Prostate gland (tissue), 2 donors: ENCODE data around the gene DNLZ. TPM values are rescaled to one million over a fixed set of nuclear protein-coding genes. Genes with fewer than 3 reads are reported as not detected.
A peak's percentile ranks its signal among the peaks of the same experiment; 100 is the strongest.
"Not testable (repeated sequence)": the region's sequence is repeated elsewhere in the genome, so short reads cannot be mapped to it uniquely, and the experiment has no call there.

Source experiments
- DNase-seq: peaks from one replicate; pipeline ENCODE4 v3.0.0-alpha.2; 2019; ENCODE audit warnings: low spot score
- H3K27ac ChIP-seq, 2 donors: fragments of 200-600 bp; sonication (generic); 2 replicates each; pipeline ENCODE4 v1.5.1; 2017 to 2019
- H3K27me3 ChIP-seq: fragments of 200-600 bp; sonication (generic); replicated peaks from 2 replicates; pipeline ENCODE4 v1.5.1; 2019; ENCODE audit not compliant: insufficient read depth
- H3K36me3 ChIP-seq, 2 donors: fragments of 200-600 bp; sonication (generic); 1 replicate in 1 of 2; 2 replicates in 1 of 2; pipeline versions ENCODE4 v1.5.1 to v1.8.1; 2017 to 2019
- H3K4me1 ChIP-seq: fragments of 200-600 bp; sonication (generic); replicated peaks from 2 replicates; pipeline ENCODE4 v1.5.1; 2019
- H3K4me3 ChIP-seq, 2 donors: fragments of 200-600 bp; sonication (generic); 2 replicates each; pipeline ENCODE4 v1.5.1; 2017 to 2019
- H3K9me3 ChIP-seq: fragments of 200-600 bp; sonication (generic); 2 replicates; pipeline ENCODE4 v1.5.1; 2017
- CTCF ChIP-seq, 4 experiments: fragments of 200-600 bp in 2 of 4; fragments of 450-650 bp in 2 of 4; sonication (generic) in 2 of 4; IDR thresholded peaks; 1 replicate in 3 of 4; 2 replicates in 1 of 4; pipeline ENCODE4 v1.5.1; 2016 to 2019; ENCODE audit warnings: antibody characterized with exemption in 4 of 4, mild to moderate bottlenecking in 2 of 4, moderate library complexity in 2 of 4
- POLR2A ChIP-seq: fragments of 450-650 bp; IDR thresholded peaks from one replicate; pipeline ENCODE4 v1.6.1; 2016; ENCODE audit warnings: antibody characterized with exemption, mild to moderate bottlenecking
- POLR2AphosphoS5 ChIP-seq: sonication (generic); formaldehyde crosslinking; IDR thresholded peaks from one replicate; pipeline ENCODE4 v1.6.1; 2017; ENCODE audit warnings: antibody characterized with exemption
- WGBS: methylation state at CpG from one replicate; pipeline ENCODE4 v1.1.5; 2018; 5-methylcytosine and 5-hydroxymethylcytosine counted together
- intact Hi-C: fragments of 100-400 bp; cut with DNase I; formaldehyde crosslinking; loops from one replicate; pipeline ENCODE4 v1.14.2; 2022
- total RNA-seq, 2 donors: library from RNA; depleted of rRNA; stranded (reverse); fragments of >200 nt; gene quantifications; one replicate each; pipeline ENCODE4 v1.1.0, GENCODE V29; 2016

Gene DNLZ
- total RNA-seq, 2 donors from 2014 or later = 37.6 to 64.3 TPM

DNA sequence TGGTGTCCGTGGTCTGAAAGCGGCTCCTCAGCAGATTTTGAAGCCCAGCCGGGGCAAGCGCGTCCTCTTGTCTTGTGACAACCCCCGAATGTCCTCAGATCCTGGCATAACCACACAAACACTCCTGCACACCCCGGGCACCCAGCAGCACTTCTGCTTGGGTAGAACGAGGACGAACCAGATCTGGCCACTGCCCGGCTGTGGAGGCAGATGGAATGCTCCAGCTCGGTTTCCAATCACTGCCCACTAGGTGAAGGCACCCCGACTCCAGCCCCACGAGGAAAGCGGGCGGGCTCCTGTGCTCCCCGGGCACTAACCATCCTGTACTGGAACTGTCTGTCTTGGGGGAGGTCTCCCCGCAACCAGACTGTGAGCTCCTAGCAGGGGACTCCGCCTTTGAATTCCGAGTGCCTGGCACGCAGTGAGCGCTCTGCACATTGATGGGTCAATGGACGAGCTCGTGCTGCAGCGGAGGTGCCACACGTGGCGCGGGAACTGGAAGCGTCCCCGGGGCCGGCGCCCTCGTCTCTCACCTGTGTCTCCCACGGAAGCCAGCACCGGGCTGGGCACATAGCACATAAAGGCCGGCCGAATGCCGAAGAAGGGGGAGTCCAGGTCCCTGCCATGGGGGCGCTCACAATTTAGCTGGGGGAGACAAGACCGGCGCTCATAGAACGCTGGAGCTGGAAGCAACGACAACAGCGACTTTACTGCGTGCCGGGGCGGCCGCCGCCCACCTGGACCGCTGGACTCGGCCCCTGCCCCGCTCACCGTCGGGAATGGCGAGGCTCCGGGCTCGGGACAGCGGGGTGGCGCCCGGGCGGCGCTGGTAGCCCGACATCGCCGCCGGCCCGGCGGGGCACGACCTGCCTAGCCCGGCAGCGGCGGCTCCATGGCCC, 46.3 kb upstream of the DNLZ start:
- Histone ChIP-seq H3K4me3 (peak overlapping the region; percentile 96 to 98), H3K4me1 (peaks cover 6% of the 10 kb centered on the region), H3K36me3 (peaks cover 0 to 5% of the 10 kb centered on the region in 2 donors), H3K27me3 (no peaks in the 10 kb centered on the region), H3K9me3 (no peaks in the 10 kb centered on the region), H3K27ac (peak overlapping the region in 1 of 2 donors; percentile 43)
- intact Hi-C loops = no loop called here
- 10% methylated on average over 64 of the region's 71 CpGs for WGBS
- no peak for DNase-seq
- no peak for TF ChIP-seq POLR2A
- TF ChIP-seq POLR2AphosphoS5 = no peak
- TF ChIP-seq CTCF (IDR thresholded peaks at IDR 0.05) = no peak

- DNase-seq = no peak
- H3K36me3 ChIP-seq = no peaks in the 10 kb centered on the region
- TF ChIP-seq POLR2A (no peak), POLR2AphosphoS5 (no peak)
- H3K4me3 ChIP-seq = no peak overlapping the region
- intact Hi-C loops = no loop called here
- H3K27me3 ChIP-seq = no peaks in the 10 kb centered on the region
- H3K9me3 ChIP-seq = no peaks in the 10 kb centered on the region
- 91% methylated on average over 7 of the region's 7 CpGs for WGBS
- H3K4me1 ChIP-seq = peaks cover 6% of the 10 kb centered on the region
- no peak overlapping the region for H3K27ac ChIP-seq
Observed at GRCh38 chr9:136407911-136408310, 44.4 kb upstream of the DNLZ start.

- H3K27me3 ChIP-seq, H3K36me3 ChIP-seq, H3K4me3 ChIP-seq, intact Hi-C loops, H3K9me3 ChIP-seq, H3K4me1 ChIP-seq, H3K27ac ChIP-seq, DNase-seq: not testable (repeated sequence)
- WGBS = 89% methylated on average over 28 of the region's 28 CpGs
Observed at GRCh38 chr9:136407061-136407460, 43.5 kb upstream of the DNLZ start.

- H3K4me3 ChIP-seq, H3K27ac ChIP-seq, intact Hi-C loops, H3K9me3 ChIP-seq, H3K27me3 ChIP-seq, DNase-seq, H3K36me3 ChIP-seq, H3K4me1 ChIP-seq: not testable (repeated sequence)
- whole genome bisulfite sequencing = 95% methylated on average over 10 of the region's 10 CpGs
Observed at GRCh38 chr9:136405904-136406303, 42.4 kb upstream of the DNLZ start.

- no peaks in the 10 kb centered on the region for H3K9me3 ChIP-seq
- no peaks in the 10 kb centered on the region for H3K4me1 ChIP-seq
- intact Hi-C loops = no loop called here
- H3K27me3 ChIP-seq = no peaks in the 10 kb centered on the region
- no peaks in the 10 kb centered on the region for H3K36me3 ChIP-seq
- DNase-seq = no peak
- TF ChIP-seq POLR2AphosphoS5 (no peak), POLR2A (no peak), CTCF (IDR thresholded peaks at IDR 0.05) (no peak)
- 81% methylated on average over 7 of the region's 7 CpGs for WGBS
- H3K4me3 ChIP-seq = no peak overlapping the region
- no peak overlapping the region for H3K27ac ChIP-seq
Observed at GRCh38 chr9:136405481-136405880, 41.9 kb upstream of the DNLZ start.

DNA sequence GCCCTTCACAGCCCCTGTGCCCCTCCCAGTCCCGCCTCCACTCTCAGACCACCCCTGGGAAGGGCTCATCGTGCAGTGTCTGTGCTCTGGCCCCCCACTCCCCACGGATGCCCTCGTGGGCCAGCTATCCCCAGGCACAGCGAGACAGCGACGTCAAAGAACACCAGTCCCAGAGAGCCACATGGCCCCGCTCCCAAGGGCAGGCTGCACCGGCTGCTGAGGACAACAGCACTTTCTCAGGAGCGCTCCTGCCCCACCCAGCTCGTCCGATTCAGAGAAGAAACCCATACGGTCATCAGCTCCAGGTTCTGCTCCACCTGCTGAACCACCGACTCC, 41.2 kb upstream of the DNLZ start:
- no peaks in the 10 kb centered on the region for H3K4me1 ChIP-seq
- no peak for DNase-seq
- H3K36me3 ChIP-seq = no peaks in the 10 kb centered on the region
- H3K9me3 ChIP-seq = no peaks in the 10 kb centered on the region
- intact Hi-C loops = no loop called here
- WGBS = 90% methylated on average over 14 of the region's 14 CpGs
- TF ChIP-seq CTCF (IDR thresholded peaks at IDR 0.05) (no peak), POLR2AphosphoS5 (no peak), POLR2A (no peak)
- no peaks in the 10 kb centered on the region for H3K27me3 ChIP-seq
- H3K4me3 ChIP-seq = no peak overlapping the region
- H3K27ac ChIP-seq = no peak overlapping the region
